Glomerular endothelial cell (primary cell): ENCODE data around the gene VPS25. TPM values are rescaled to one million over a fixed set of nuclear protein-coding genes. Genes with fewer than 3 reads are reported as not detected.

Experiments used
- total RNA-seq: library from RNA; depleted of rRNA; stranded (reverse); fragments of >200 nt; gene quantifications from 2 replicates; pipeline ENCODE4 v1.2.3, GENCODE V29; 2015

The VPS25 gene
- total RNA-seq, 1 donor from 2014 or later, result 67.1 TPM

Other genes with a start within 250 kb of the VPS25 start
- 88.8 and 103 TPM in 2 replicates for gene NAGLU, start 237.2 kb upstream of the VPS25 start, total RNA-seq
- gene HSD17B1, start 220.5 kb upstream of the VPS25 start, total RNA-seq, result 0.44 and 1.1 TPM in 2 replicates
- gene COASY, start 211.3 kb upstream of the VPS25 start, total RNA-seq, result 30.3 and 30.8 TPM in 2 replicates
- 27.1 and 30.0 TPM in 2 replicates for gene MLX, start 206.3 kb upstream of the VPS25 start, total RNA-seq
- gene PSMC3IP, start 195.7 kb upstream of the VPS25 start, total RNA-seq, result 2.7 and 5.2 TPM in 2 replicates
- 47.4 and 52.6 TPM in 2 replicates for gene RETREG3, start 164.1 kb upstream of the VPS25 start, total RNA-seq
- 58.9 and 75.8 TPM in 2 replicates for gene TUBG1, start 163.8 kb upstream of the VPS25 start, total RNA-seq
- gene TUBG2, start 114.2 kb upstream of the VPS25 start, total RNA-seq, result 18.7 and 20.8 TPM in 2 replicates
- 12.2 and 15.6 TPM in 2 replicates for gene PLEKHH3, start 96.5 kb upstream of the VPS25 start, total RNA-seq
- gene CCR10, start 91.6 kb upstream of the VPS25 start, total RNA-seq, result 0.34 and 1.4 TPM in 2 replicates
- 17.6 and 17.9 TPM in 2 replicates for gene CNTNAP1, start 90.9 kb upstream of the VPS25 start, total RNA-seq
- gene EZH1, start 28.4 kb upstream of the VPS25 start, total RNA-seq, result 10.4 and 20.0 TPM in 2 replicates
- gene RAMP2, start 12.2 kb upstream of the VPS25 start, total RNA-seq, result 6.3 and 23.7 TPM in 2 replicates
- gene WNK4, start 7.2 kb downstream of the VPS25 start, total RNA-seq, result 8.8 and 10.4 TPM in 2 replicates
- 48.7 and 65.7 TPM in 2 replicates for gene COA3, start 25.3 kb downstream of the VPS25 start, total RNA-seq
- gene CNTD1, start 25.4 kb downstream of the VPS25 start, total RNA-seq, result 0.29 TPM in 1 of 2 replicates, not detected in the other
- 70.7 and 115 TPM in 2 replicates for gene BECN1, start 50.8 kb downstream of the VPS25 start, total RNA-seq
- 127 and 130 TPM in 2 replicates for gene PSME3, start 59.9 kb downstream of the VPS25 start, total RNA-seq
- gene AOC2, start 71.1 kb downstream of the VPS25 start, total RNA-seq, result 1.8 and 2.0 TPM in 2 replicates
- 0.05 and 0.82 TPM in 2 replicates for gene AOC3, start 77.8 kb downstream of the VPS25 start, total RNA-seq
- not detected in 2 replicates for gene G6PC1, start 127.3 kb downstream of the VPS25 start, total RNA-seq
- 20.1 and 34.1 TPM in 2 replicates for gene AARSD1, start 191.0 kb downstream of the VPS25 start, total RNA-seq
- gene PTGES3L, start 206.6 kb downstream of the VPS25 start, total RNA-seq, result 2.4 and 3.2 TPM in 2 replicates
- 8.3 and 13.5 TPM in 2 replicates for gene RUNDC1, start 207.1 kb downstream of the VPS25 start, total RNA-seq
- gene RPL27, start 225.0 kb downstream of the VPS25 start, total RNA-seq, result 1,137 and 1,523 TPM in 2 replicates
- 31.6 and 33.4 TPM in 2 replicates for gene IFI35, start 233.3 kb downstream of the VPS25 start, total RNA-seq
- 602 and 750 TPM in 2 replicates for gene VAT1, start 248.9 kb downstream of the VPS25 start, total RNA-seq